TTC549 (cell line): ENCODE data around the gene LDLRAD4.

Experiments
- FAIRE-seq: peaks from 2 replicates; lab custom pipeline; 2012; peaks lifted over from hg19 to GRCh38; lab: Jason Lieb, UNC

The LDLRAD4 gene

DNA sequence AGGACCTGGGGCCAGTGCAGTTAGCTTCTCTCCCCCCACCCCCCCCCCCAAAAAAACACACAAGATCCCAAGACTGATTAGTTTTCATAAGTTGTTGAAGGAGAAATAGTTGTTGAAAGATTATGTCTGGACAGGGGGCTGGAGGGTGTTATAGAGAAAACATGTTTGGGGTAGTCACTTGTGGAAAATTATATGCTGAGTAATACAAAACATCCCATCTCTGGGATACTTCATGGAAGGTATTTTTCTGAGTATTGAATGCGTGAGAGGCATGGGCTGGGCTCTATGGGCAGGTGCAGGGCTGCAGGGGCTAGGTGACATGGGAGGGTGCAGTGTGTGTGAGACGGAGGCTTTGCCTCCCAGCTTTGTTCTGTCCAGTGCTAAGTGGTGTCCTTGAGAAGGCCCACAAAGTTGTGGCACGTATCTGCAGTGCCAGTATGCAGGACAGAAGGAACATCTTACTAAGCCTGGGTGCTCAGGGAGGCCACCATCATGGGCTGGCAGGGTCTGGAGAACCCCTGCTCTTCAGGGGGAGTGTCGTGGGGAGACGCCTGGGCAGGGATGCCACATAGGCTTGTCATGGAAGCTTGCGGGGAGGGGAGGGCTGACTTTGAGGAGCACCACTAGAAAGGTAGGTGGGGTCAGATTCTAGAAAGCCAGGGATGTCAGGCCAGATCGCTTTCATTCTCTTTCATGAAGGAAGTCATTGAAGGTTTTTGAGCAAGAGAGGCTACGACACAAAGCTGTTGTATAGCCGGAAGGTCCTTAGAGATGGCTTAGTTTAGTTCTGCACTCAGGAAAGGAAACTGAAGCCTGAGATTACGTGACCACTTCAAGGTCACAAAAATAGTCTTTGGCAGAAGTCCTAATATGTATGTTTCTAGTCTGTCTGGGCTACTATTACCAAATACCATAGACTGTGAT is 232.0 kb downstream of the LDLRAD4 start:
- no peak for FAIRE-seq

DNA sequence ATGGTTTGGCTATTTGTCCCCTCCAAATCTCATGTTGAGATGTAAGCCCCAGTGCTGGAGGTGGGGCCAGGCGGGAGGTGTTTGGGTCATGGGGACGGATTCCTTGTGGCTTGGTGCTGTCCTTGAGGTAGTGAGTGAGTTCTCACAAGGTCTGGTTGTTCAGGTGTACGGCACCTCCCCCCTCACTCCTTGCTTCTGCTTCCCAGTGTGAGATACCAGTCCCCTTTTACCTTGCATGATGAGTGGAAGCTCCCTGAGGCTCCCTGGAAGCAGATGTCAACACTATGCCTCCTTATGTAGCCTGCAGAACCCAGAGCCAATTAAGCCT is 232.6 kb downstream of the LDLRAD4 start:
- FAIRE-seq = no peak

DNA sequence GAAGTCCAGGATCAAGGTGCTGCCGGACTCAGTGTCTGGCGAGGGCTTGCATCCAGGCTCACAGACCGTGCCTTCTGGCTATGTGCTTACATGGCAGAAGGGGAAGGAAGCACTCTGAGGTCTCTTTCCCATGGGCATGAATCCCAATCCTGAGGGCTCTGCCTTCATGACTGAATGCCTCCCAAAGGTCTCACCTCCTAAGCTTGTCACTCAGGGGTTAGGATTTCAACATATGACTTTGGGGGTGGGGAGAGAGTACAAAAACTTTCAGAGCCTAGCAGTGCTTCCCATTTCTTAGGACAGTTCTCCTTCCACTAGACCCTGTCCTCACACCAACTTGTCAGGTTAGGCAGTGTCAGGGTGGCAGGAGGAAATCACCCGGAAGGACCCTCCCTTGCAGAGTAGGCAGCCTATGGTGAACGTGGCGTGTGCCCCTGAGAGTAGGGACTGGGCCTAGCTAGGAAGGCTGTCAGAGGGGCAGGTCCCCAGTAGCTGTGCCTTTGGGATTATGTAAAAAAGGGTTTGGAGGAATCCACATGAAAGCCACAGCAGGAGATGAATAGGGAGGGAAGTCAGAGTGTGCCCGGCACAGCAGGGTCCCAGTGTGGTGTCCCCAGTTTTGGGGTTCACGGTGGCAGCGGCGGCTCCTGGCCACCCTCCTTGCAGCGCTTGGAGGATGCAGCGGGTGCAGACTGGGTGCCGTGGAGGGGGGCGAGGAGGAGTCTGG is 233.3 kb downstream of the LDLRAD4 start:
- FAIRE-seq = no peak

- no peak for FAIRE-seq
Observed at GRCh38 chr18:13452388-13452811, 233.8 kb downstream of the LDLRAD4 start.

DNA sequence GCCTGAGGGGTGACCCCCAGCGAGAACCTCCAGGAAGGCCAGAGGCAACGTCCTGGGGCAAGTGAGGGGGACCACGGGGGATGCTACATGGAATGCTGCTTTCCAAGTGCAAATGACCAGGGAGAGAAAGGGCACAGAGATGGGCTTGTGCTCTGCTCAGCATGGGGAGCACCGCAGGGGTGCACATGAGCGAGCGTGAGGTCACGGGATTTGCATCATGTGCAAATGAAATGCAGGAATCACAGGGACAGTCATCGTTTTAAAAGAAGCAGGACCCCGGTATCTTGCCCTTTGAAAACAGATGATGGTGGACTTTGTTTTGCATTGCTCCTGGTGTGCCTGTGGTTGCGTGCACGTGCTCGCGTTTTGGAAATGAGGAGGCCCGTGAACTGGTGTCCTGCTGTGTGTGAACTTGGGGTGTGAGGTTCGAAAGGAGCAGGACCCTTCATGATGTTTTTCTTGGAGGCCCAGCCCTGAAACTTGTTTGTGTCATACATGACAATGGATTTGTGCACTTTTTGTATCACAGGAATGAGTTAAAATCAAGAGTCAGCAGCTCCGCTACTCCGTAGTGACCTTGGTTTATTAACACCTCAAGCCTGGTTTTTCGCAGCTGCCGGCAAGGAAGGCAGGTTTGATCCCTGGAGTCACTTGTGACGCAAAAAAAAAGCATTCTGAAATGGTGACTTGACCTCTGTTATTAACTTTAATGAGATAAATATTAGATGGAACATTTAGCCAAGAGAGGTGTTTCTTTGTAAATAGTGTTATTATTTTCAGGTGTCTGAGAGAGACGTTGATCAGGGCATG is 234.5 kb downstream of the LDLRAD4 start:
- FAIRE-seq = no peak

DNA sequence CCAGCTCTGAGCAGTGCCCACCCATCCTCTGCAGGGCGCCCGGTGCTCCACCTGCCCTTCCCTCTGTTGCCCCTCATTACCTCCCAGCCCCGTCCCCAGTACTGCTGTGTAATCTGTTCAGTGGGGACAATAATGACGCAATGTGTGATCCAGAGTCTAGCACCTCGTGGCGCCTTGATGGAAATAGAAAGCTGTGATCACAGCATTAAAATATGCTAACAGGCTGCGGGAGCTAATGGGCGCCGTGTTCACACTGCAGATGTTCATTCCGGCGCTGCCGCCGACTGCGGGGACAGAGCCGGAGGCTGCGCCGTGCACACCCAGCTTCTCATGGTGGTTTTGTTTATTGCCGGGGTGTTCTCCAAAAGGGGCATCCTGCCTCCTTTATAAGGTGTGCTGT is 235.2 kb downstream of the LDLRAD4 start:
- FAIRE-seq = no peak

- no peak for FAIRE-seq
Observed at GRCh38 chr18:13454363-13455150, 236.0 kb downstream of the LDLRAD4 start.

DNA sequence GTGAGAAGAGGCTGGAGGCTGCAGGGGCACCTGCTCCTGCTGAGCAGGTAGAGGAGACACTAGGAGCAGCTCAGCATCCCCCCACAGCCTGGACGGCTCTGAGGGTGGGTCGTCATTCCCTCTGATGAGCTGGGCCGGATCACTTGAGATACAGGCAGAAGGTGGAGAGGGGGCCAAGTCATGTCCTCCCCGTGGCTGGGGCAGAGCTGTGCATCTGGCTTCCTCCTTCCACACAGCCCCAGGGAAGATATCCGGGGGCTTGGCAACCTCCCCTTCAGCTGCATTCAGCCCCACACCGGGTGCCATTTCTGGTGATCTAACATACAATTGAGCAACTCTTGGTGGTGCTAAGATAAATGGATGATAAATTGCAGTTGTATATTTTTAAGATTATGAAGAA is 236.9 kb downstream of the LDLRAD4 start:
- no peak for FAIRE-seq

- FAIRE-seq = no peak
Observed at GRCh38 chr18:13455960-13456481, 237.5 kb downstream of the LDLRAD4 start.

- no peak for FAIRE-seq
Observed at GRCh38 chr18:13456736-13457271, 238.2 kb downstream of the LDLRAD4 start.

DNA sequence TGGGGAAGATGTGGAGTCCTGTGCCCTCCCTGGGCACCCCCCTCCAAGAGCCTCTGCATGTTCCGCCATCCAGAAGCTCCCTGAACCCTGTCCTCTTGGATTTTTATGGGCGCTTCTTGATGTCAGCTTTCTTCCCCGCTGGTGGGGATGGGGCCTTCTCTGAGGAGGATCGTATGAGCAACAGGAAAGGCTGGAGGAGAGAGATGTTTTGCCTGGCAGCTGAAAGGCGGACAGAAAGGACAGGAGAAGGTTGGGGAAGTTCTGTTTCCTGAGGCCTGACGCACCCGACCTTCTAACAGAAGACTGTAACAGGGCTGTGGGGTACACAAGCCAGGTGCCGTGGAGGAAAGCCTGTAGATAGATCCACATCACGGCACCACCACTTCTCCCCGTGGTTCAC is 238.8 kb downstream of the LDLRAD4 start:
- FAIRE-seq = no peak

GRCh38 chr18:13460946-13461345 is 242.4 kb downstream of the LDLRAD4 start:
- no peak for FAIRE-seq

GRCh38 chr18:13461469-13461868 is 242.9 kb downstream of the LDLRAD4 start:
- no peak for FAIRE-seq

GRCh38 chr18:13461936-13462335 is 243.4 kb downstream of the LDLRAD4 start:
- no peak for FAIRE-seq

- no peak for FAIRE-seq
Observed at GRCh38 chr18:13462686-13463085, 244.1 kb downstream of the LDLRAD4 start.

DNA sequence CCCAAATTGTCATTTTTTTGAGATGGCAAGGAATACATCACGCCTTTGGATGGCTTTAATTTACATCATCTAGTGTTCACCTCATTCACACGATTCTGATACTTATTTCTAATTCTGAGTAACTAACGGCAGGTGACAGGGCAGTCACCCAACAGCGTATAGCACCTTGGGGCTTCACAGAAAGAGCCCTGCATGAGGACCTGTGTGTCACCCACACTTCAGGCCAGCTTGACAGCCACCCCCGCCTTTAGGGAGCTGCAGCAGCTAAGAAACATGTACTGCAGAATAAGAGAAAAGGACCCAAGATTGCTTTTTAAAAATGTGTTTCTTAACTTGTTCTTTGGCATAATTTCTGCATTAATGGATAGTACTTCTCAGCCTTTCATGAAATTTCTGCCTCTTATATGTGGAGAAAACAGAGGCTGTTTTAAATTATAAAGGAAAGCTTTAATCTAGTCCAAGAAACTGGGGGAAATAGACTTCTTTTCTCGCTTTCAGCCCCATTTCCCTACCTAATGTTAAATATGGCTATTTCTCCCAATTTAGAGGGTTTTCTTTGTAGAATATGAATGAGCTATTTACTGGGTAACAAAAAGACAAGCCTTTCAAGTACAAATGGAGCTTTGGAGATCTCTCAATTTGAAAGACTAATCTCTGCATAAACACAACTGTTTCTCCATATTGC is 245.1 kb downstream of the LDLRAD4 start:
- no peak for FAIRE-seq

DNA sequence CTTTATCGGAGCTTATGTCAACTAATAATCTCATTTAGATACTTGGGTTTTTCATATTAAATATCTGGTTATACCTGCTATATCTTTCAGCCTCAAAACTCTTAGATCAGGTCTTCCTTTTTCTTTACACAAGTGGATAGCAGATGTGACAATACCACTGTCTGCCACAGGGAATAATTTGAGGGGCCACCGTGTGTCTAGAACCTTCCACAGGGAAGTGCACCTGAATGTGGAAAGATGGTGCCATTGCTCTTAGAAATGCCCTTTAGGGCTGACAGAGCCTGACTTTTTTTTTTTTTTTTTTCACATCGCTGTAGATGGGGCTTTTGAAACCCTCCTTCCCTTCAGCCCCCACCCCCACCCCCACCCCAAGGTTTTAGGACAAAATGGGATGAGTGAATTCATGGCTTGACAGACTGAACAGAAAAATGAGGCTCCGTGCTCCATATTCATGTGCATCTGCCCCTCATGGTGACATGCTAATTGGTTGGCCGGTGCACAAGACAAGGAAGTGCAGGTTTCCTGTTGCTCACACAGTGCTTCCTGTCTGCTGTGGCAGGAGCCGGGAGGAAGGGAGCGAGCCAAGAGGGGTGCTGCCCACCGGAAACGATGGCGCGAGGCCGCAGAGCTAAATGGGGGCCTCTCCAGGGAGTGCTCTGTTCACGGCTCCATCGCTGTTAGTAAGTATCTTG is 246.0 kb downstream of the LDLRAD4 start:
- no peak for FAIRE-seq

DNA sequence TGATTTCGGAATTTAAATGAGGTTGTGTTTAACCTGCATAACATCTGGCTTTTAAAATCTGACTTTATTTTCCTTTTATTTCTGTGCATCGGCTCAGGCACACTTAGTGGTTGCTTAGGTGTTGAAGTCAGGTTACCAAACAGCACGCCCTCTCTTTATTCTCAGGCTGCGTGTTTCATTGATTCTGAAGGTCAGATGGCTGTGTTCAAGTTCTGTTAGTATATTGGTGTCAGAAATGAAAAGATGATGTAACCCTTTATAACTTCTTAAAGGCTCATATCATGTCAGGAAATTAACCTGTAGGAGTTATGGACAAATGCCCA is 246.5 kb downstream of the LDLRAD4 start:
- no peak for FAIRE-seq

DNA sequence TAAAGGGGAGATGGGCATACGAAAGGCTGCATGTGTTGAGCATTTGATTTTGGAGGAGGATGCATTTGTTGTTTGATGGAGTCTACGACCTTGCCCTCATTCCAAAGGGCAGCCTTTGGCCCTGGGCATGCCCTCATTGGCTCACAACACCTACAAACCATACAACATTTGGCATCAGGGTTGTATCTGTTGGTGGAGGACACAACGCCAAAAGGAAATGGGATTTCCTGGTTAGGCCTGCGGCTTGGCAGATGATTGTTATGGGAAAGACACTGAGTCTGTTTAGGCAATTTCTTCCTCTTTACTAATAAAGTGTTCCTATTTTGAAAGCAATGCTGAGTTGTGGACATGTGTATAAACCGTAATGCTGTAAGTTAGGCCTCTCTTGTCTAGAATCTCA is 246.9 kb downstream of the LDLRAD4 start:
- FAIRE-seq = no peak

DNA sequence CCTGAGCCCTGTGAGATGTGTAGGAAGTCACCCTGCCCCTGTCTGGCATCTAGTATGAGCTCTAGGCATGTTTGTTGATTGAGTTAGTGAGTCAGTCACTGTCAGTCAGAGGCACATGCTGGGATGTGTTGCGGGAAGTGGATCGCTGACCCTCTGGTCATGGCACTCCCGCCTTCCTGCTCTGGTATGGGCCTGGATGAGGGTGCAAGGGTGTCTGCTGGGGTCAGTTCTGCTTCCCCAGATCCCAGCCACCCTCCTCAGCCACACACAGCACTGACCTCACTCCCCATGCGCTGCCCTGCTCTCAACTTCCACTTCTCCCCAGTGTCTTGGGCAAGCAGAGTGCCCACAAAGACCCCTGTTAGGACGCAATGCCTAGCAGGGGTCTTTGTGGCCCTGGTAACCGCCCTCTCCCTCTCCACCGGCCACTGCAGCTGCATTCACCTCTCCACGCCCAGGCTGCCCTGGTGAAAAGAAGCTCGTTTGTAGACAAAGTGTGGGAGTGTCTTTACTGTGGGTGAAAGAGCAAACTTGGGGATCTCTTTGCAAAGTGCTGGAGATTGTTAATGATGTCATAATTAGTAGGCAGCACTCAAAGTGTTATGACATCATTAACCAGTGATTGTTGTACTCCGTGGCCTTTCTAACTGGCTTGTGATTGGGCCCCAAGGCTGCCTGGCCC is 252.1 kb downstream of the LDLRAD4 start:
- no peak for FAIRE-seq
